Endothelial cell of umbilical vein (primary cell): Measurements from ENCODE around the gene MYH14.

Source experiments
- CTCF ChIP-seq, 2 donors: IDR thresholded peaks; 1 replicate in 1 of 2; 2 replicates in 1 of 2; pipeline ENCODE4 v1.5.1; 2011; ENCODE audit warnings: low read length in 2 of 2, mild to moderate bottlenecking in 2 of 2, moderate library complexity in 2 of 2, control low read depth in 1 of 2, inconsistent platforms in 1 of 2, low read depth in 1 of 2; ENCODE audit not compliant: insufficient read depth in 1 of 2; ENCODE audit errors: extremely low read depth in 1 of 2
- EZH2 ChIP-seq: IDR thresholded peaks from 2 replicates; pipeline ENCODE4 v1.6.1; 2012; ENCODE audit warnings: borderline replicate concordance, low read depth, mild to moderate bottlenecking, moderate library complexity, low read length, inconsistent platforms; ENCODE audit not compliant: severe bottlenecking
- FOS ChIP-seq: IDR thresholded peaks from 2 replicates; pipeline ENCODE4 v1.6.1; 2011; ENCODE audit warnings: mild to moderate bottlenecking, low read length, moderate library complexity, borderline replicate concordance; ENCODE audit not compliant: insufficient read depth
- JUN ChIP-seq: IDR thresholded peaks from 2 replicates; pipeline ENCODE4 v1.6.1; 2011; ENCODE audit warnings: borderline replicate concordance, low read depth; ENCODE audit not compliant: insufficient read length, insufficient read depth
- POLR2A ChIP-seq: IDR thresholded peaks from 2 replicates; pipeline ENCODE4 v1.6.1; 2012; ENCODE audit warnings: low read depth, mild to moderate bottlenecking, control low read depth, low read length

DNA sequence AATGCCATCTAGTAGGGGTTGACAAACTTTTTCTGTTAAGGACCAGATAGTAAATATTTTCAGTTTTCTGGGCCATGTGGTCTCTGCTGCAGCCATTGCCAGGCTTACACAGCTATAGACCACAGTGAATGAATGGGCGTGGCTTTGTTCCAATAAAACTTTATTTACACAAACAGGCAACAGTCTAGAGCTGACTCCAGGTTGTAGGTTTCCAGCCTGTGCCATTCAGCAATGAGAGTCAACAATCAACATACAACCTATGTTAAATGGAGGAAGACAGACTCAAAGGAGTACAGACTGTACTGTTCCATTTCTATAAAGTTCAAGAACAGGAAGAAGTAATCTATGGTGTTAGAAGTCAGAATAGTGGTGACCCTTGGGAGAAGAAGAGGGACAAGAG, 25.1 kb upstream of the MYH14 start:
- TF ChIP-seq CTCF (IDR thresholded peaks at IDR 0.05; ENCODE audit: extremely low read depth in 1 of 2, insufficient read depth in 1 of 2, low read depth in 1 of 2, low read length in 2 of 2) = no peak
- no peak for TF ChIP-seq JUN
- no peak for TF ChIP-seq POLR2A
- TF ChIP-seq FOS = no peak
- TF ChIP-seq EZH2 = no peak
